K562 (cell line): ENCODE data around the gene HBEGF. TPM values are rescaled to one million over a fixed set of nuclear protein-coding genes. Genes with fewer than 3 reads are reported as not detected.

Experiments used
- BHLHE40 ChIP-seq: IDR thresholded peaks from 2 replicates; pipeline ENCODE4 v1.6.1; 2011; ENCODE audit warnings: low read length, improper control_type of control experiment
- EP300 ChIP-seq: IDR thresholded peaks from 2 replicates; pipeline ENCODE4 v1.6.1; 2012; ENCODE audit warnings: low read length, improper control_type of control experiment
- GABPB1 ChIP-seq: sonication (generic); formaldehyde crosslinking; IDR thresholded peaks from 2 replicates; pipeline ENCODE4 v1.8.0; 2022; ENCODE audit warnings: mild to moderate bottlenecking, missing genetic modification reagents
- MAZ ChIP-seq, 2 experiments: fragments of 450-650 bp in 1 of 2; sonication (generic) in 1 of 2; formaldehyde crosslinking; IDR thresholded peaks in 1 of 2; conservative IDR thresholded peaks in 1 of 2; 2 replicates each; pipeline versions ENCODE4 v1.4.0 to v1.5.0; 2020; ENCODE audit warnings: mild to moderate bottlenecking in 1 of 2, missing genetic modification reagents in 1 of 2
- MEIS2 ChIP-seq: fragments of 450-650 bp; IDR thresholded peaks from 2 replicates; pipeline ENCODE4 v1.6.1; 2014; ENCODE audit warnings: mild to moderate bottlenecking; ENCODE audit not compliant: partially characterized antibody
- MGA ChIP-seq: fragments of 450-650 bp; IDR thresholded peaks from 2 replicates; pipeline ENCODE4 v1.6.1; 2016; ENCODE audit warnings: mild to moderate bottlenecking, moderate library complexity
- MNT ChIP-seq, 2 experiments: fragments of 450-650 bp; conservative IDR thresholded peaks; 2 replicates each; pipeline ENCODE4 v1.6.1; 2017; ENCODE audit warnings: mild to moderate bottlenecking in 2 of 2, moderate library complexity in 2 of 2
- POLR2A ChIP-seq: fragments of 450-650 bp; conservative IDR thresholded peaks from 2 replicates; pipeline ENCODE4 v1.6.1; 2016
- POLR2G ChIP-seq: fragments of 200-400 bp; formaldehyde crosslinking; IDR thresholded peaks from 2 replicates; pipeline ENCODE4 v1.6.1; 2017; ENCODE audit warnings: low read depth, mild to moderate bottlenecking, antibody characterized with exemption, low read length, moderate library complexity
- RBFOX2 ChIP-seq: fragments of 200-400 bp; formaldehyde crosslinking; IDR thresholded peaks from 2 replicates; pipeline ENCODE4 v1.6.1; 2017; ENCODE audit warnings: low read depth, mild to moderate bottlenecking, low read length, moderate library complexity
- SP2 ChIP-seq: IDR thresholded peaks from 2 replicates; pipeline ENCODE4 v1.6.1; 2011; ENCODE audit warnings: mild to moderate bottlenecking, low read depth, low read length, moderate library complexity; ENCODE audit not compliant: poor library complexity, severe bottlenecking; ENCODE audit errors: extremely low read depth
- TBL1XR1 ChIP-seq, 2 experiments: IDR thresholded peaks; 2 replicates each; pipeline ENCODE4 v1.6.1; 2012; ENCODE audit warnings: improper control_type of control experiment in 2 of 2, low read length in 2 of 2, mild to moderate bottlenecking in 1 of 2
- ZBTB7A ChIP-seq: IDR thresholded peaks from 2 replicates; pipeline ENCODE4 v1.6.1; 2011; ENCODE audit warnings: low read depth, mild to moderate bottlenecking, low read length, moderate library complexity, borderline replicate concordance; ENCODE audit not compliant: control insufficient read depth
- polyA plus RNA-seq, 8 experiments: library from polyadenylated mRNA; depleted of rRNA in 4 of 8; stranded (reverse) in 5 of 8; unstranded in 3 of 8; fragments of >200 nt; fragmentation: Nextera tagmentation in 2 of 8; fragmentation: Illumina TruSeq in 1 of 8; extraction: Ambion mirVana in 2 of 8; extraction: Trizol in 1 of 8; gene quantifications; 2 replicates each; pipeline versions ENCODE4 v1.2.1 to v1.2.3, GENCODE V29; 2011 to 2014; ENCODE audit warnings: inconsistent platforms in 1 of 8, missing spikeins in 1 of 8
- total RNA-seq, 7 experiments: library from RNA; depleted of rRNA in 6 of 7; stranded (reverse); fragments of >200 nt in 6 of 7; fragmentation: Illumina TruSeq in 2 of 7; extraction: Trizol in 2 of 7; gene quantifications; 2 replicates each; pipeline versions ENCODE4 v1.2.1 to v1.2.3, GENCODE V29; 2011 to 2021; ENCODE audit warnings: low replicate concordance in 1 of 7

Gene HBEGF
- total and polyA plus RNA-seq, 9 of the 15 experiments (the other 6 are each of a cell fraction or from before 2014, with no cell fraction given), result 0.11 to 1.1 (median 0.60) TPM

- TF ChIP-seq MGA, result peak; percentile 13; the same call in 1 of the 2 replicates
- TF ChIP-seq POLR2A, result peak; percentile 49; the same call in 1 of the 2 replicates
- 0 out of 2 replicates have a peak, but pooled peaks have one; percentile 9 for TF ChIP-seq EP300
- peak; percentile 49 for TF ChIP-seq BHLHE40
- no peak for TF ChIP-seq TBL1XR1 (IDR thresholded peaks at IDR 0.05; ENCODE audit: low read length in 2 of 2)
- 0 out of 4 replicates have a peak, but pooled peaks of 1 of the 2 experiments have one; percentile 55 for TF ChIP-seq MNT (conservative IDR thresholded peaks at IDR 0.05)
- TF ChIP-seq MAZ (CRISPR knock-in tag; conservative IDR thresholded peaks at IDR 0.05 in 1 of 2, IDR thresholded peaks at IDR 0.05 in 1 of 2), result peak; percentile 71 to 79
- TF ChIP-seq RBFOX2, result peak; percentile 85
- no peak for TF ChIP-seq SP2
- peak; percentile 61; the same call in 1 of the 2 replicates for TF ChIP-seq GABPB1
- TF ChIP-seq MEIS2, result peak; percentile 79
- TF ChIP-seq ZBTB7A, result peak; percentile 80; the same call in 1 of the 2 replicates
- TF ChIP-seq POLR2G, result peak; percentile 94
These were observed at the start of gene HBEGF (continued) for GRCh38 chr5:140346348-140347221.
